T-helper 1 cell (primary cell): Measurements from ENCODE around the gene SDS.

Source experiments
- DNase-seq, 5 donors: peaks; one replicate each; pipeline ENCODE4 v3.0.0-alpha.2; 2012 to 2020

The SDS gene

DNA sequence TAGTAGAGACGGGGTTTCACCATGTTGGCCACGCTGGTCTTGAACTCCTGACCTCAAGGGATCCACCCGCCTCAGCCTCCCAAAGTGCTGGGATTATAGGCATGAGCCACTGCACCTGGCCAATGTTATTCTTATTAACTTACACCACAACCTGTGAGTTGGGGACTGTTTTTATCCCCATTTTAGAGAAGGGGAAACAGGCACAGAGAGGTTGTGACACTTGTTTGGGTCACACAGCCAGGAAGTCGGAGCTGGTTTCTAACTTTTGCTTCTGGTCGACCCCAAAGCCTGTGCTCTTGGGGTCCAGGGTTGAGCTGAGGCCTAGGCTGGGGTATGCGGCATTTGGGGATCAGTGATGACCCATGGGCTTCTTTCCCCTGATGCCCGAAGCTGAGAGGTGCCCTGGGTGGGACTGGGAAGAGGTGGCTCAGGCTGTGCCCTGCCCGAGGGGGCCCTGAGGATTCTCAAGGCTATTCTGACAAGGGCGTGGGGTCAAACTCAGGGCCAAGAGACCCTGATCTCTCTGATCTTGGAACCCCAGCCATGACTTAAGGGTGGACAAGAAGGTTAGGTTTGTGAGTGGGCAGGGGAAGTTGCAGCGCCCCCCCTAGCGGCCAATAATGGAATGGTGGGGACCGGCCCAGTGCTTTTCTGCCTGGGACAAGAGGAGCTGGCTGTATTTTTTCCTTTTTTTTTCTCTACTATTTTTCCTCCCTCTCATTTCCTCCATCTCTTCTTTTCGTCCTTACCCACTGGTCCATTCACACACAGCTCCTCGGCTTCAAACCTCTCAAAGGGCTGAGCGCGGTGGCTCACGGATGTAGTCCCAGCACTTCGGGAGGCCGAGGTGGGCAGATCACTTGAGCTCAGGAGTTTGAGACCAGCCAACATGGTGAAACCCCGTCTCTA, 21.5 kb upstream of the SDS start:
- peak in 2 of 5 donors; percentile 27 to 37 for DNase-seq

DNA sequence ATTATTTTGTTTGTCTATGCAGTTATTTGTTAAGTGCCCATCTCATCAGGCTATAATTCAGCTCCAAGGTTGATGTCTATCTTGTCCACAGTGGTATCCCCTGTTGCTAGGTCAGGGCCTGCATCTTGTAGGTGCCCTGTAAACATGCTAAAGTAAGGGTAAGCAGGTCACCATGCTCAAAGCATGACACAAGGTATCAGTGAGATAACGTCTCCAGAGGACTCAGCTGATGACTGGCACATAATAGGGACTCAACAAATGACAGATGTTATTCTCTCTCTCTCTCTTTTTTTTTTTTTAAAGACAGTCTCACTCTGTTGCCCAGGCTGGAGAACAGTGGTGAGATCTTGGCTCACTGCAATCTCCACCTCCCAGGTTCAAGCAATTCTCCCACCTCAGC, 20.8 kb upstream of the SDS start:
- no peak for DNase-seq

DNA sequence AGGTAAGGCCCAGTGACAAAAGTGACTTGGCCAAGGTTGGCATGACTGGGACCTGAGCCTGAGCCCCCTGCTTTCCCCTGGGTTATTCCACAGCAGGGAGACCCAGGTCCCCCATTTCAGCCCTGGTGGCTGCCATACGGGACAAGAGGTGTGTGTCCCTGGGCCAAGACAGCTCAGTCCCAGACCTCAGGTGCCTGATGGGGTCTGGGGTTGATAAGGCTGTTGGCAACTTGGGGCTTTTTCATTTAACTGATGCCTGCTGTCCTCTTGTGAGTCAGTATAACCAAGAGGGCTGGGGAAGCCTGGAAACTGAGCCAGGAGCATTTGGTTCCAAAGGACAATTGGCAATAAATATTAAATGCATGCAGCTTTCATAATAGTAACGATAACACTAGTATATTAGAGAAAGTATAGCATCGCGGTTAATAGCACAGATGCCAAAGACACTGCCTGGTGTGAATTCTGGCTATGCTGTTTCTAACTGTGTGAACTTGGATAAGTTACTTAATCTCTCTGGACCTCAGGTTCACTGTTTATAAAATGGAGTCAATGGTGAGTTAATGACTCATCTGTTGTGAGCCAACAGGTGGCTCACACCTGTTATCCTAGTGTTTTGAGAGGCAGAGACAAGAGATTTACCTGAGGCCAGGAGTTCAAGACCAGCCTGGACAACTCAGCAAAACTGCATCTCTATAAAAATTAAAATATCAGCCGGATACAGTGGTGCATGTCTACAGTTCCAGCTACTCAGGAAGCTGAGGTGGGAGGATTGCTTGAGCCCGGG, 19.4 kb upstream of the SDS start:
- DNase-seq = no peak

DNA sequence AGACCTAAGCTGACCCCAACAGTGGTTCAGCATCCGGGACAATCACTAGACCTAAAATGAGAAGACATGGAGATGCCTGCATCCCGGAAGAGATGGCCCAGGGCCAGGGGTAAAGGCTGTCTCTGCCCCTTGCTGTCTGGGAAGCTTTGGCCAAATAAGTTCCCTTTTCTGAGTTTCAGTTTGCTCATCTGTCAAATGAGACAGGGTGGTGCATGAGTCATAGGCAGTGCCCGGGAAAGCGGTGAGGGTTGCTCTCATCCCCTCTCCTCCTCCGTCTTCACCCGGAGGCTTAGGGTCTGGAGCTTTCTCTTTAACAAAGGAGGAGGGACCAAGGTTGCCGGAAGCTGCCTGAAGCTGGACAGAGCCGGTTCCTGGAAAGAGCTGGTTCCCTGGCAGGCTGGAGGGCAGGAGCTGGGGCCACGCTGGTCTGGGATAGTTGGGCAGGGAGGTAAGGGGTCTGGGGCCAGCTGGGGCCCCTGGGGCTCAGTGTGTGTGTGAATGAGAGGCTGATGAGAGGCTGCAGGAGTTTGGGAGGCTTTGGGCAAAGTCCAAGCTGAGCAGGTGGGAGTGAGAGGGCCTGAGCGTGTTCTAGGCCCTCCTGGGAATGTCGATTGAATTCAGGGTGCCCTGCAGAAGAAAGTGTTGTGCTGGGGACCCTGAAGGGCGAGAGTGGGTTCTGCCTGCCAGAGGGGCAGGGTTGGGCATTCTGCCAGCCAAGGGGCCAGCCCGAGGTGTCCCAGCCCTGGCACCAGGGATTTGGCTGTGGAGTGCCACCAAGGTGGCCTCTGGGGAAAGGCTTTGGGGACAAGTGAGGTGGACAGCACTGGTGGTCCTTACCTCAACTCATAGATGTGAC, 18.6 kb upstream of the SDS start, which contains the start of gene SDSL:
TSS of gene SDSL (plus strand) at position 351 of the 856 bp plus-strand sequence. CDS start 5,603 bp downstream, outside the sequence.
- peak in 1 of 5 donors; percentile 43 for DNase-seq

DNA sequence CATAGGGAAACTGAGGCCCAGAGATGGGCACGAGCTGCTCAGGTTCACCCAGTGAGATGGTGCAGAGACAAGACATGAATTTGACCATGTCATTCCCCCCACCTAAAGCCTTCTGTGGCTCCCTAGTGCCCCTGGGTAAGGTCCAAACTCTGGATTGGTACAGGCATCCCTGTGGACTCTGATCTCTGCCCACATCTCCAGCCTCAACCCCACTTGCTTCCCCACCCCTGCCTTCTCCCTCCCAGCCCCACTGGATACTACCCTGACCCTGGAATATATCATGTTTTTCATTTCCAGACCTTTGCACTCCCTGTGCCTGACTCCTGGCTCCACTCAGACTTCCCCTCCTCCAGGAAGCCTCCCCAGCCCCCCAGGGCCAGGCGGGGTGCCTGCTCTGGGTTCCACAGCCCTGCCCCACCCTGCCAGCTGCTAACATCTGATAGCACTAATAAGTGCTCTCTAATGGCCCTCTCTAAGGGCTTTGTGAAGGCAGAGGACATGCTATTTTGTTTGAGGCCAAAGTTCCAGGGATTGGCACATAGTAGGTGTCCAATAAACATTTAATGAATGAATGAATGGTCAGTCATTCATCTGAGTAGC, 17.4 kb upstream of the SDS start:
- no peak for DNase-seq

DNA sequence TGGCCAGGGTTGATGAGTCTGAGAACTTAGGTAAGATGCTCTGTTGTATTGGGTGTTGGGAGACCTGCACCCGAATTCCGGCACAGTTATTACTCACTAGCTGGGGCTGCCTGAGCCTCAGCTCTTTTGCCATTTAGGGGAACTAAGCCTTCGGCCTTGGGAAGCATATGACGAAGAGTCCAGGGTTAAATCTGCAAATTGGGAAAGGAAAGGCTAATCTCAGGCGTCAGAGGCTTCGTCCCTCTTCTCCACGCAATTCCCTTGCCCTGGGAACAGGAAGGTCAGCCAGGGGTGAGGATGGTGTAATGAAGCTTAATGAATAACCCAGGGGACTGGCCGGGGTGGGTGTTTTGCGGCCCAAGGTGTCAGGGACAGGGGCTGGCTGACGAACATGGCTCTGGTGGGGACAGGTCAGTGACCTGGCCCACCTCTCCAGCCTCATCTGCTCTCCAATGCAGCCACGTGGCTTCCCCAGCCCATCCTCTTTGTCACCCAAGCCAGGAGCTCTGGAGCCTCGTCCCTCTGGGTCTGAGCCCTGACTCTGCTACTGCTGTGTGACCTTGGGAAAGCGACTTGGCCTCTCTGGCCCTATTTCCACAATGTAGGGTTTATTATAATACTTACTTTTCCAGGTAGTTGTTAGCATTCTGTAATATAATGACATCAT, 14.7 kb upstream of the SDS start:
- no peak for DNase-seq

DNA sequence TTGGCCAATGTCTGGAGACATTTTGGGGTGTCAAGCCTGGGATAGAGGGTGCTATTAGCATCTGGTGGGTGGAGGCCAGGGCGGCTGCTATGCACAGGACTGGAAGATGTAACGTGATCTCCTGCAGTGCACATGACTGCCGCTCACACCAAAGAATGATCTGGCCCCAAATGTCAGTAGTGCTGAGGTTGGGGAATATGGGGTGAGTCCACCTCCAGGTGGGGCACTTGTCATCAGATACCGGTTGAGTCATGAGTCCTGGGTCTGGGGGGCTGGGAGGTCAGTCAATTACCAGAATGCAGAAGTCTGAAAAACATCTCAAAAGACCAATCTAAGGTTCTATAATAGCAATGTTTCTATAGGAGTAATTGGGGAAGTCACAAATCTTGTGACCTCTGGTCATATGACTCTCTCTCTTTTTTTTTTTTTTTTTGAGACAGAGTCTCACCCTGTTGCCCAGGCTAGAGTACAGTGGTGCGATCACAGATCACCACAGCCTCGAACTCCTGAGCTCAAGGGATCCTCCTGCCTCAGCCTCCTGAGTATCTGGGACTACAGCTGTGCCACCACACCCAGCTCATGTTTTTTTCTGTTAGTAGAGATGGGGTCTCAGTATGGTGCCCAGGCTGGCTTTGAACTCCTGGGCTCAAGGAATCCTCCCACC, 12.5 kb upstream of the SDS start:
- DNase-seq = no peak

DNA sequence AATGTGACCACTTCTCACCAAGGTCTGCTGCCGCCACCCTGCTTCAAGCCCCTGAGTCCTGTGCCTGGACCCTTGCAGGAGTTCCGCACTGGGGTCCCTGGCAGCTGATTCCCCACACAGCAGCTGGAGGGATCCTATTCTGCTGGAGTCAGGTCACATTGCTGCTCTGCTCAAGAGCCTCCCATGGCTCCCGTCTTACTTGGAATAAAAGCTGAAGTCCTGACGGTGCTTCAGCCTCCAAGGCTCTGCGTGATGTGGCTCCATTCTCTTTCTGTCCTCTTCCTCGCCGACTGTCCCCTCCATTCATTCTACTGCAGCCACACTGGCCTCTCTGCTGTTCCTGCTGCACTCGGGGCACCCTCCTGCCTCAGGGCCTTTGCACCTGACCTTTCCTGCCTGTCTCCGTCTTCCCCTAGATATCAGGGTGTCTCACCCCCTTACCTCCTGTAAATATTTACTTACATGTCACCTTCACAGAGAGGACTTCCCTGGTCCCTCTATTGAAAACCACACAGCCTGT, 10.9 kb upstream of the SDS start:
- no peak for DNase-seq

DNA sequence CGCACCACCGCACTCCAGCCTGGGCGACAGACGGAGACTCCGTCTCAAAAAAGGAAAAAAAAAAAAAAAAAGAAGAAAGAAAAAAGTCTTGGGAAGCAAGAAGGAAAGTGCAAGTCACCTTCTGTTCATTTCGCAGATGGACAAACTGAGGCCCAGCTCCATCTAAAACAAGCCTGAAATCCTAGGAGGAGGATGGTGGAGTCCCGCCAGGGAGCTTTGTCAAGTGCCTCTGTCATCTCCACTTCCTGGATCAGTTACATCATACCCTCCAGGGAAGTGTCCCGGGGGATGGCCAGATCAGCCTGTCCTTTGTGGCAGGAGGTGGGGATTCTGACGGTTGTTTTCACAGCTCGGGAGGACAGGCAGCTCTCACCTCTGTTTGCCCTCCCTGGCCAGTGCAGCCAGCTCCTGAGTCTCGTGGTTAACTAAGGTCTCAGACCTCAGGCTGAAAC, 9.8 kb upstream of the SDS start:
- no peak for DNase-seq

DNA sequence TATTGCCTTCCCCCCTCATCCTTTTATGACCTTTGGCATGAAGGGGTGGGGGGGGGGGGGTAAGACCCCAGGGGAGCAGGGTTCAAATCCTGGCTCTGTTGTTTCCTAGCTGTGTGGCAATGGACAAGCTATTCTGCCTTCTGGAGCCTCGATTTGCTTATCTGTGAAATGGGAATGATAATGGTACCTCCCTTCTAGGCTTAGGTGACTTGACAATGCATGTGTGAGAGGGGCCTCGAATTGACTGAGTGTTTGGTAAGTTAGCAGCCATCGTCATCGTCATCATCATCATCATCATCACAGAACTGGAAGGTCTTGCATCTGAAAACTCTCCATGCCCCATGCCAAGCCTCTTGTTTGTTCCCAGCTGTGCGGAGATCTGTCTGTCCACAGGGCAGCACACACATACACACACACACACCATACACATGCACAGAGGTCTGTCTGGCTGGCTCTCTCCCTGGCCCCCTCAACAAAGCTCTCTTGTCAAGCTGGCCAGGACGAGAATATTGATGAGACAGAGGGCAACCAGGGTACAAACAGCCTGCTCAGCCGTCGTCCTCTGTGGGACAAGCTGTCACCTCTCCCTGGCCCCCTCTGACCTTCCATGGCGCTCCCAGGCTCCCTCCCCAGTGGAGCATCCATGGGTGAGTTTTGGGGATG, 5.9 kb upstream of the SDS start:
- DNase-seq = no peak

DNA sequence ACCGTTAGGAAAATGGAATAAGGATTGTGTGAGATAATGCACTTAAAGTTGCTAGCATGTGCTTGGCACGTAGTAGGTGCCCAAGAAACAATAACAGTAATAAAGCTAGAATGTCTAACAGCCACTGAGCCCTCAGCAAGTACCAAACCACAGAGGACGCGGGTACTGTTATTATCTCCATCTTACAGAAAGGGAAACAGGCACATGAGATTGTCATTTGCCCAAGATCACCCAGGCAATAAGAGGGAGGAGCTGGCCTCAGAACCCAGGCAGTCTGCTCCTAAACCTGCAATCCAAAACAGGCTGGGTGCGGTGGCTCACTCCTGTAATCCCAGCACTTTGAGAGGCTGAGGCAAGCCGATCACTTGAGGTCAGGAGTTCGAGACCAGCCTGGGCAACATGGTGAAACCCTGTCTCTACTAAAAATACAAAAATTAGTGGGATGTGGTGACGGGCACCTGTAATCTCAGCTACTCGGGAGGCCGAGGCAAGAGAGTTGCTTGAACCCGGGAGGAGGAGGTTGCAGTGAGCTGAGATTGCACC, 5.1 kb upstream of the SDS start:
- DNase-seq = no peak

DNA sequence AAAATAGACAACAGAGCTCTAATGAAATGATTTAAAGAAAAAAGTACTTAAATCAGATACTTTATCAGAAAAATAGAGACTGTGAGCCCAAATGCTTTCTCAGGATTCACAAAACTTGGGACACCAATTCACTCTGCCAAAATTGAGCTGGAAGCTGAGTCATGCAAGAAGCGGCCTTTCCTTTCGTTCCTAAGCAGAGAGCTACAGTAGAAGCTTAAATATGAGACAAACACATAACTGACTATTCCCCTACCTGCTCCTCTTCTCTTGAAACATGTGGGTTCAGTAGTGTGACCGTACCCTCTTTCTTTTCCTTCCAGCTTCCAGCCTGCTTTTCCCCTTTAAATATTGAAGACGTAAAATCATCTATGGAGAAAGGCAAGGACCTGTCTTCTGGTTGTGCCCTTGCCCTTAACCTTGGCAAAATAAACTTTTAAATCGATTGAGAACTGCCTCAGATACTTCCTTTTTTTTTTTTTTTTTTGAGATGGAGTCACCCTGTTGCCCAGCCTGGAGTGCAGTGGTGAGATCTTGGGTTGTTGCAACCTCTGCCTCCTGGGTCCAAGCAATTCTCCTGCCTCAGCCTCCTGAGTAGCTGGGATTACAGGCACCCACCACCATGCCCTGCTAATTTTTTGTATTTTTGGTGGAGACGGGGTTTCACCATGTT, 4.4 kb upstream of the SDS start:
- no peak for DNase-seq

DNA sequence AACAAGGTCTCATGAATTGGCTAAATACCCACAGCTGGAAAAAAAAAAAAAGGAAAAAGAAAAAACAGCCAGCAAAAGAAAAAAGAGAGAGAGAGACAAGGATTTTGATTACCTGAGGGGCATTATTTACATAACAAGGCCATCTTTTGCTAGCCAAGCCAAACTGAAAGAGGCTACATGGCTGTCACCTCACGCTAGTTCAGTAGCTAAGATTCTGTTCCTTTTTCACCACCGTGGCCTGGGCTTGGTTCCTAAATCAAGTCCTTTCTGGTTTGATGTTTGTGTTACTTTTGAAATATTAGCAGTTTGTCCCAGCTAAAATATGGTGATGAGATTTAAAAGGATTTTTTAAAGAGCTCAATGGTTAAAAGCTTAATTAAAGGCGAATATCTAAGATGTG, 2.0 kb upstream of the SDS start:
- DNase-seq = no peak

DNA sequence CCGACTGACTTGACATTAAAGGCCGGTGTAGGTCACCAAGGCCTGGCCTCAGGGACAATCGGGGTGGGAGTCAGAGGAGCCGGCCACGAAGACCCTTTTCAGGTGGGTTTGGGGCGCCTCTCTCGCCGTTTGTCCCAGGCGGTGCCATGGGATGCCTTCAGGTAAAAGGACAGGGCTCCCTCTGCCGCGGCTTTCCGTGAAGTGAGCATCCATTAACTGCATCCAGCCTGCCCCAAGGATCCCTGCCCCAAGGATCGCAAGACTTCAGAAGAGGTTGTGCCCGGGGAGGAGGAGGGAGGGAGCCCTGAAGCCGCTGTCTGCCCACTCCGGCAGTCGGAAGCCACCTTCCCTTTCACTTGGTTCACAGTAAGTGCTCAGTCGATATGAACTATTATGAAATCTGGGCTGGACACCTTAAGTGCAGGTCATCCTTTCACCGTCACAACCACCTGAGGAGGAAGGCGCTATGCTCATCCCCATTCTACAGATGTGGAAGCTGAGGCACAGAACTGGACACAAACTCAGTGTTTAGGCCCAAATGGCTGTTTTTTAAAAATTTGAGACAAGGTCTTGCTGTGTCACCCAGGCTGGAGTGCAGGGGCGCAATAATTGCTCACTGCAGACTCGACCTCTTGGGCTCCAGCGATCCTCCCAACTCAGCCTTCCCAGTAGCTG, 964 bp downstream of the SDS start:
- DNase-seq = no peak

DNA sequence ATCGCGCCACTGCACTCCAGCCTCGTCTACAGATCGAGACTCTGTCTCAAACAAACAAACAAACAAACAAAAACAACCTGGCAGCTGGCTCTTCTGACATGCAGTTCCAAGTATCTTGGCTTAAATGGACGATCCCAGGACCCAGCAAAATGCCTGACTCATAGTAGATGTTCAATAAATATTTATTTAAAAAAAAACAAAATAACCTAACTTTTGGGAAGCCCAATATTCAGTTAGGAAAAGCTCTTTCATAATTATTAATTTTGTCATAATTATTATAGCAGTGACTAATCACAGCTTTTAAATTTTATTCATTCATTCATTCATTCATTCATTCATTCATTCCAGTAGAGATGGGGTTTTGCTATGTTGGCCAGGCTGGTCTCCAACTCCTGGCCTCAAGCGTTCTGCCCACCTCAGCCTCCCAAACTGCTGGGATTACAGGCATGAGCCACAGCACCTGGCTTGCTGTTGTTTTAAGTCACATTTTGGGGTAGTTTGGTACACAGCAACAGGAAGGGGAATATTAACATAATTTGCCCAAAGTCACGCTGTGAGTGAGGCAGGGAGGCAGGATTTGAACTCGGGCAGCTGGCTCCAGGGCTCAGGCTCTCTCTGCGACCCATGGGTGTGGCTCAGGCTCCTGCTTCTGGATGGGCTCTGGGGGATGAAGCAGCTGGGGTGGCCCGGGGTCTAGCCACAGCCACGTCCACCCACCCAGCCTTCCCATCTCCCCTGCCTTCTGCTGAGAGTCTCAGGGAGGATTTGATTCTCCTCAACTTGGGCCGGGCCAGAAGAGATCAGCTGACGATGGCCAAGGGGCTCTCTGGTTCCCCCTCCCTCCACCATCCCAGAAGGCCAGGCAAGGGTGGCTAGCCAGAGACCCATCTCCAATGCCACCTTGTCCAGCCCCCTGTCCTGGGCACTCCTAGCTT, 2.4 kb downstream of the SDS start:
- DNase-seq = no peak

DNA sequence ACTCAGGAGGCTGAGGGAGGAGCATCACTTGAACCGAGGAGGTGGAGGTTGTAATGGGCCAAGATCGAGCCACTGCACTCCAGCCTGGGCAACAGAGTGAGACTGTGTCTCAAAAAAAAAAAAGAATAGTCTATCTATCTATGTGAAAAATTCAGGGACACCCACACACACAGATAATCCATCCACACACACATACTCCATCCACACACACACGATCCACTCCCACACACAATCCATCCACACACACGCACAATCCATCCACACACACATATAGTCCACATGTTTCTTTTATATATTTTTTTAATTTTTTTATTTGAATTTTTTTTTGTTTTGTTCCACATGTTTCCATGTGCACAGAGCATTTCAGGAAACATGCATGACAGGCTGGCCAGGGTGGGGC, 3.3 kb downstream of the SDS start:
- DNase-seq = no peak

DNA sequence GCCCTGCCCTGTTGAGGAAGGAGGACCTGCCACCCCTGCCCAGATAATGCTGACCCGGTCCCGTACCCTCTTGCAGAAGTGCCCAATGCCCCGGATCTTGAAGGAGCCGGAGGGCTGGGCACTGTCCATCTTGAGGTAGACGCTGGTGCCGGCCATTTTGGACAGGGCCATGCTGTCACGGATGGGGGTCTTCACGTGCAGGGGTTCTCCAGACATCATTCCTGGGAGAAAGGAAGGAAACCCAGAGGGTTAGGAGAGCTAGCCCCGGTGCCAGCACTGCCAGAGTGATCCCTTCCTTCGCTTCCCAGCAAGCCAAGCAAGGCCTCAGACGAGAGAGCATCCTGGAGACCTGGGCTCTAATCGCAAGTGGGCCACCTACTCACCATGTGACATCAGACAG, 4.2 kb downstream of the SDS start:
- no peak for DNase-seq
